Measurements from ENCODE around the gene RNF207. TPM values are rescaled to one million over a fixed set of nuclear protein-coding genes. Genes with fewer than 3 reads are reported as not detected.
"Not testable (repeated sequence)": the region's sequence is repeated elsewhere in the genome, so short reads cannot be mapped to it uniquely, and the experiment has no call there.

Gene RNF207
- total RNA-seq, 1 donor from 2014 or later, result 91.0 TPM

- DNase-seq (ENCODE audit: low spot score); intact Hi-C loops (cut with DNase I): not testable (repeated sequence)
Observed at GRCh38 chr1:6219641-6220040, 13.7 kb downstream of the RNF207 start.

GRCh38 chr1:6220236-6220635 lies 14.3 kb downstream of the RNF207 start:
- DNase-seq (ENCODE audit: low spot score), result no peak
- intact Hi-C loops (cut with DNase I), result no loop called here

GRCh38 chr1:6221210-6221784 lies 15.4 kb downstream of the RNF207 start:
- no peak for DNase-seq (ENCODE audit: low spot score)
- intact Hi-C loops (cut with DNase I), result no loop called here

GRCh38 chr1:6222636-6223035 lies 16.7 kb downstream of the RNF207 start:
- intact Hi-C loops (cut with DNase I), result loop anchor here (2.0 kb wide), 1 partner anchor 16 kb away; the partner anchor contains the start of gene RNF207

GRCh38 chr1:6223617-6224016 lies 17.7 kb downstream of the RNF207 start:
- intact Hi-C loops (cut with DNase I), result loop anchor here (2.0 kb wide), 1 partner anchor 17 kb away; the partner anchor contains the start of gene RNF207
- DNase-seq (ENCODE audit: low spot score), result no peak

More at GRCh38 chr1:6222636-6223035, 16.7 kb downstream of the RNF207 start:
- DNase-seq (ENCODE audit: low spot score), result peak; percentile 86

- DNase-seq (ENCODE audit: low spot score), result no peak
- intact Hi-C loops (cut with DNase I), result no loop called here
Observed at GRCh38 chr1:6224718-6225117, 18.8 kb downstream of the RNF207 start.

GRCh38 chr1:6225651-6226050 lies 19.7 kb downstream of the RNF207 start:
- intact Hi-C loops (cut with DNase I), result no loop called here
- DNase-seq (ENCODE audit: low spot score), result no peak

- no peak for DNase-seq (ENCODE audit: low spot score)
- intact Hi-C loops (cut with DNase I), result no loop called here
Observed at GRCh38 chr1:6233376-6233775, 27.5 kb downstream of the RNF207 start.

GRCh38 chr1:6234502-6235295 lies 28.8 kb downstream of the RNF207 start:
- DNase-seq (ENCODE audit: low spot score), result no peak
- intact Hi-C loops (cut with DNase I), result no loop called here

GRCh38 chr1:6235296-6235677 lies 29.4 kb downstream of the RNF207 start:
- intact Hi-C loops (cut with DNase I), result no loop called here
- DNase-seq (ENCODE audit: low spot score), result no peak

GRCh38 chr1:6237093-6237492 lies 31.2 kb downstream of the RNF207 start:
- no peak for DNase-seq (ENCODE audit: low spot score)
- intact Hi-C loops (cut with DNase I), result no loop called here

- intact Hi-C loops (cut with DNase I), result no loop called here
- DNase-seq (ENCODE audit: low spot score), result no peak
Observed at GRCh38 chr1:6239213-6239752, 33.4 kb downstream of the RNF207 start.

- intact Hi-C loops (cut with DNase I), result no loop called here
- no peak for DNase-seq (ENCODE audit: low spot score)
Observed at GRCh38 chr1:6239950-6240768, 34.2 kb downstream of the RNF207 start.

GRCh38 chr1:6241107-6241886 lies 35.4 kb downstream of the RNF207 start:
- intact Hi-C loops (cut with DNase I), result no loop called here
- no peak for DNase-seq (ENCODE audit: low spot score)

GRCh38 chr1:6241887-6242740 lies 36.2 kb downstream of the RNF207 start:
- DNase-seq (ENCODE audit: low spot score), result no peak
- intact Hi-C loops (cut with DNase I), result no loop called here

GRCh38 chr1:6243053-6243834 lies 37.3 kb downstream of the RNF207 start:
- DNase-seq (ENCODE audit: low spot score), result no peak
- intact Hi-C loops (cut with DNase I), result no loop called here

GRCh38 chr1:6243993-6244392 lies 38.1 kb downstream of the RNF207 start, which contains the start of gene HES3:
HES3 (plus strand) TSS chr1:6244179; CDS start chr1:6244366, 187 bp downstream.
- no peak for DNase-seq (ENCODE audit: low spot score)
- intact Hi-C loops (cut with DNase I), result loop anchor here (1.0 kb wide), 1 partner anchor 191 kb away; no protein-coding TSS in a partner anchor
